Mammary epithelial cell (primary cell): ENCODE results near the gene EIF1B.

ENCODE experiments used
- CTCF ChIP-seq, 2 donors: IDR thresholded peaks in 1 of 2; conservative IDR thresholded peaks in 1 of 2; 2 replicates each; pipeline ENCODE4 v1.5.1; 2011 to 2012; ENCODE audit warnings: inconsistent platforms in 2 of 2, low read length in 2 of 2, mild to moderate bottlenecking in 2 of 2, control low read depth in 1 of 2, low read depth in 1 of 2; ENCODE audit not compliant: insufficient read depth in 1 of 2; ENCODE audit errors: extremely low read depth in 1 of 2
- EZH2 ChIP-seq: IDR thresholded peaks from 2 replicates; pipeline ENCODE4 v1.6.1; 2012; ENCODE audit warnings: low read length, inconsistent platforms, borderline replicate concordance

- no peak for TF ChIP-seq CTCF (conservative IDR thresholded peaks at IDR 0.05 in 1 of 2, IDR thresholded peaks at IDR 0.05 in 1 of 2; ENCODE audit: extremely low read depth in 1 of 2, insufficient read depth in 1 of 2, low read depth in 1 of 2, low read length in 2 of 2)
- no peak for TF ChIP-seq EZH2
Measured at GRCh38 chr3:40358454-40358853, 48.9 kb downstream of the EIF1B start.
